Measurements from ENCODE around the gene TM4SF4. TPM values are rescaled to one million over a fixed set of nuclear protein-coding genes. Genes with fewer than 3 reads are reported as not detected.

The TM4SF4 gene
- total RNA-seq, 4 donors from 2014 or later = 1.3 to 3.2 (median 2.2) TPM; not detected in 1

GRCh38 chr3:149514471-149514870, 40.0 kb downstream of the TM4SF4 start:
- WGBS, 2 donors (ENCODE audit: low coverage in 1 of 2) = 77 to 96% methylated on average over 2 of the region's 2 CpGs
- Histone ChIP-seq H3K4me3 (no peak overlapping the region), H3K27ac (no peak overlapping the region), H3K9me3 (no peaks in the 10 kb centered on the region), H3K4me1 (peaks cover 0 to 37% (median 3%) of the 10 kb centered on the region in 3 donors), H3K36me3 (peaks cover 0 to 13% of the 10 kb centered on the region in 2 donors), H3K27me3 (no peaks in the 10 kb centered on the region)
- TF ChIP-seq POLR2A (IDR thresholded peaks at IDR 0.05) (no peak), EP300 (IDR thresholded peaks at IDR 0.05) (no peak), CTCF (IDR thresholded peaks at IDR 0.05) (no peak), POLR2AphosphoS5 (IDR thresholded peaks at IDR 0.05) (no peak)
- ATAC-seq = no peak

- 83 to 90% methylated on average over 2 of the region's 2 CpGs for WGBS, 2 donors (ENCODE audit: low coverage in 1 of 2)
Observed at GRCh38 chr3:149515249-149515648, 40.8 kb downstream of the TM4SF4 start.

GRCh38 chr3:149516920-149517319, 42.4 kb downstream of the TM4SF4 start:
- no peak overlapping the region for H3K27ac ChIP-seq
- WGBS, 2 donors (ENCODE audit: low coverage in 1 of 2) = 10 to 14% methylated on average over 1 of the region's 1 CpG
- H3K27me3 ChIP-seq = no peaks in the 10 kb centered on the region
- ATAC-seq = no peak
- peaks cover 0 to 33% of the 10 kb centered on the region in 2 donors for H3K36me3 ChIP-seq
- peaks cover 0 to 36% (median 3%) of the 10 kb centered on the region in 3 donors for H3K4me1 ChIP-seq
- H3K4me3 ChIP-seq = no peak overlapping the region
- no peak for TF ChIP-seq POLR2AphosphoS5 (IDR thresholded peaks at IDR 0.05)
- TF ChIP-seq CTCF (IDR thresholded peaks at IDR 0.05) = peak in 1 of 4 experiments; percentile 6
- no peak for TF ChIP-seq POLR2A (IDR thresholded peaks at IDR 0.05)
- TF ChIP-seq EP300 (IDR thresholded peaks at IDR 0.05) = no peak
- H3K9me3 ChIP-seq = no peaks in the 10 kb centered on the region

More at GRCh38 chr3:149515249-149515648, 40.8 kb downstream of the TM4SF4 start:
- Histone ChIP-seq H3K9me3 (no peaks in the 10 kb centered on the region), H3K4me3 (no peak overlapping the region), H3K27ac (no peak overlapping the region), H3K4me1 (peaks cover 0 to 37% (median 3%) of the 10 kb centered on the region in 3 donors), H3K36me3 (peaks cover 0 to 20% of the 10 kb centered on the region in 2 donors), H3K27me3 (no peaks in the 10 kb centered on the region)
- TF ChIP-seq POLR2AphosphoS5 (IDR thresholded peaks at IDR 0.05) (no peak), EP300 (IDR thresholded peaks at IDR 0.05) (no peak), CTCF (IDR thresholded peaks at IDR 0.05) (no peak), POLR2A (IDR thresholded peaks at IDR 0.05) (no peak)
- no peak for ATAC-seq

GRCh38 chr3:149519912-149520311, 45.4 kb downstream of the TM4SF4 start:
- TF ChIP-seq CTCF (IDR thresholded peaks at IDR 0.05) (no peak), POLR2AphosphoS5 (IDR thresholded peaks at IDR 0.05) (no peak), EP300 (IDR thresholded peaks at IDR 0.05) (no peak), POLR2A (IDR thresholded peaks at IDR 0.05) (no peak)
- peaks cover 0 to 26% (median 3%) of the 10 kb centered on the region in 3 donors for H3K4me1 ChIP-seq
- ATAC-seq = no peak
- H3K4me3 ChIP-seq = no peak overlapping the region
- H3K36me3 ChIP-seq = peaks cover 0 to 53% of the 10 kb centered on the region in 2 donors
- no peak overlapping the region for H3K27ac ChIP-seq
- H3K27me3 ChIP-seq = no peaks in the 10 kb centered on the region
- no peaks in the 10 kb centered on the region for H3K9me3 ChIP-seq
- 85 to 92% methylated on average over 3 of the region's 3 CpGs for WGBS, 2 donors (ENCODE audit: low coverage in 1 of 2)

- 76 to 85% methylated on average over 7 to 11 of the region's 11 CpGs for WGBS, 2 donors (ENCODE audit: low coverage in 1 of 2)
- Histone ChIP-seq H3K9me3 (no peaks in the 10 kb centered on the region), H3K36me3 (peaks cover 0 to 57% of the 10 kb centered on the region in 2 donors)
Observed at GRCh38 chr3:149523512-149524299, 49.2 kb downstream of the TM4SF4 start.

More at GRCh38 chr3:149523512-149524299, 49.2 kb downstream of the TM4SF4 start:
- Histone ChIP-seq H3K4me3 (no peak overlapping the region), H3K27me3 (no peaks in the 10 kb centered on the region), H3K27ac (no peak overlapping the region), H3K4me1 (peaks cover 4 to 42% (median 10%) of the 10 kb centered on the region in 3 donors)
- ATAC-seq = no peak
- TF ChIP-seq POLR2AphosphoS5 (IDR thresholded peaks at IDR 0.05) = no peak
